Measurements from ENCODE around the gene NEUROG2.

DNA sequence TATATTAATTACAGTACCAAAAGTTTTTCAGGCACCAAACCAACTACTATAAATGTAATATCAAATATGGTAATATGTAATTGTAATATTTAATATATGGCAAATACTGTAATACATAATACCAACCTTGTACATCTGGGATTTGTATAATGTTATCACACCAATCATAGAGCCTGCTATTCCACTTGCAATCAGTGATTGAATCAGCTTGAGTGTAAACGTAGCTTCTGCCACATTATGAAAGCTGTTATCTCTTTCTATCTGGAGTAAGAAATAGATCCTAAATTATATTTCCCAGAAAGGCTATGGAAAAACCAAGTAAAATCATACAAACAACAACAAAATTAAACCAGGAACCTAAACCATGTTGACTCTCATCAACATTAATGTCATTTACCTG lies 24.7 kb upstream of the NEUROG2 start:
- TF ChIP-seq POLR2A (IDR thresholded peaks at IDR 0.05; ENCODE audit: low read length), result no peak
- TF ChIP-seq GATA1 (IDR thresholded peaks at IDR 0.05; ENCODE audit: low read depth, low read length), result no peak
